T-helper 1 cell treated with Interleukin-12 subunit alpha and Interleukin-12 subunit beta and Interleukin-4 antibody, amounts not matched to agents 30 ng/mL and 1 ng/mL, for 36 hours (primary cell): ENCODE measurements around the gene IL34. TPM values are rescaled to one million over a fixed set of nuclear protein-coding genes. Genes with fewer than 3 reads are reported as not detected.
"Not testable (repeated sequence)": the region's sequence is repeated elsewhere in the genome, so short reads cannot be mapped to it uniquely, and the experiment has no call there.

Experiments
- intact Hi-C: fragments of 100-400 bp; cut with micrococcal nuclease; formaldehyde crosslinking; loops from one replicate; pipeline ENCODE4 v1.15.1; 2024
- total RNA-seq: library from RNA; stranded (reverse); gene quantifications from 2 replicates; pipeline ENCODE4 v1.2.3, GENCODE V29; 2022

The IL34 gene
- 0.24 TPM in 1 of 2 replicates, not detected in the other for total RNA-seq

- intact Hi-C loops = no loop called here
These were observed at the start of gene IL34 for GRCh38 chr16:70646260-70647241. TSS of gene IL34 (plus strand) at chr16:70646559. CDS start at chr16:70646948, 389 bp downstream.

- intact Hi-C loops = no loop called here
These were observed 49.1 kb upstream of the IL34 start for GRCh38 chr16:70597135-70597835.

DNA sequence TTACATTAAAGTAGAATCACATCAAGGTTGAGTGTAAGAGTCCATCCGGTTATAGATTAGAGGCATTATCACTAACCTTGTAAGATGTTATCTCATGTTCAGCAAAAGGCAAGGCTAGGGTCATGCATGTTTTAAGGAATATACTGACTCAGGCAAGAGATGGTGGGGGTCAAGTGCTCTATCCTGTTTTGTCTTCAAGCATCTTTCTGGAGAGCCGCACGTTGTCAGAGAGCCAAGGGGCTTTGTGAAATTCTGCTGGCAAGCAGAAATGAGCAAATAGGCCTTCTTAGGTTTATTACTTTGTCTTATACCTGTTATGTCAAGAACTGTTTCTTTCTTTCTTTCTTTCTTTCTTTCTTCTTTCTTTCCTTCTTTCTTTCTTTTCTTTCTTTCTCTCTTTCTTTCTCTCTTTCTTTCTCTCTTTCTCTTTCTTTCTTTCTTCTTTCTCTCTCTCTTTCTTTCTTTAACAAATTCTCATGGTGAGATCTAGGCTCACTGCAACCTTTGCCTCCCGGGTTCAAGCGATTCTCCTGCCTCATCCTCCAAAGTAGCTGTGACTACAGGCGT is 47.3 kb upstream of the IL34 start:
- intact Hi-C loops = no loop called here

DNA sequence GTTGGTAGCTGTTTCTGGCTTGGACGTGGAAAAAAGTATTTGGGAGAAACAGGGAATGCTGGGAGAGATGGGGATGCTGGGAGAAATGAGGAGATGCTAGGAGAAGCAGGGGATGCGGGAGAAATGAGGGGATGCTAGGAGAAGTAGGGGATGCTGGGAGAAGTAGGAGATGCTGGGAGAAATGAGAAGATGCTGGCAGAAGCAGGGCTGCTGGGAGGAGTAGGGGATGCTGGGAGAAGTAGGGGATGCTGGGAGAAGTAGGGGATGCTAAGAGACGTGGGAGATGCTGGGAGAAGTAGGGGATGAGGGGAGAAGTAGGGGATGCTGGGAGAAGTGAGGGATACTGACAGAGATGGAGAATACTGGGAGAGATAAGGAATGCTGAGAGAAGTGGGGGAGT is 45.6 kb upstream of the IL34 start:
- intact Hi-C loops = no loop called here

- intact Hi-C loops = no loop called here
These were observed 44.5 kb upstream of the IL34 start for GRCh38 chr16:70601576-70602575.

DNA sequence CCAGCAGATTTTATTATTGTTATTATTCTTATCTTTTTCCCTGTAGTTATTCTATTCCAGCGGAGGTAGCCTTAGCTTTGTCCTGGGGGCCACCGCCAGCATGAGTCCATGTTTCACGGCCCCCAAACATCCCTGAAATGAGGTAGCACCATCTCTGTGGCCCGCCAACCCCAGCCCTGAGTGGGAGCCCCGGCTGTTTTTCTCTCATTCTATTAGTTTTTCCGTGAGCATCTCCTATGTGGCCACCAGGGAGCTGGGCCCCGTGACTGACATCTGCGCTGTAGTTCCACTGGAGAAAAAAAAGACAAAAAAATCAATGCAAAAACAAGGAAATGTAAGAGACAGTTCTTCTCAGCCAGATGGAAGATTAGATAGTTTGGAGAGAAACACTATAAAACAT is 43.5 kb upstream of the IL34 start:
- intact Hi-C loops = no loop called here

DNA sequence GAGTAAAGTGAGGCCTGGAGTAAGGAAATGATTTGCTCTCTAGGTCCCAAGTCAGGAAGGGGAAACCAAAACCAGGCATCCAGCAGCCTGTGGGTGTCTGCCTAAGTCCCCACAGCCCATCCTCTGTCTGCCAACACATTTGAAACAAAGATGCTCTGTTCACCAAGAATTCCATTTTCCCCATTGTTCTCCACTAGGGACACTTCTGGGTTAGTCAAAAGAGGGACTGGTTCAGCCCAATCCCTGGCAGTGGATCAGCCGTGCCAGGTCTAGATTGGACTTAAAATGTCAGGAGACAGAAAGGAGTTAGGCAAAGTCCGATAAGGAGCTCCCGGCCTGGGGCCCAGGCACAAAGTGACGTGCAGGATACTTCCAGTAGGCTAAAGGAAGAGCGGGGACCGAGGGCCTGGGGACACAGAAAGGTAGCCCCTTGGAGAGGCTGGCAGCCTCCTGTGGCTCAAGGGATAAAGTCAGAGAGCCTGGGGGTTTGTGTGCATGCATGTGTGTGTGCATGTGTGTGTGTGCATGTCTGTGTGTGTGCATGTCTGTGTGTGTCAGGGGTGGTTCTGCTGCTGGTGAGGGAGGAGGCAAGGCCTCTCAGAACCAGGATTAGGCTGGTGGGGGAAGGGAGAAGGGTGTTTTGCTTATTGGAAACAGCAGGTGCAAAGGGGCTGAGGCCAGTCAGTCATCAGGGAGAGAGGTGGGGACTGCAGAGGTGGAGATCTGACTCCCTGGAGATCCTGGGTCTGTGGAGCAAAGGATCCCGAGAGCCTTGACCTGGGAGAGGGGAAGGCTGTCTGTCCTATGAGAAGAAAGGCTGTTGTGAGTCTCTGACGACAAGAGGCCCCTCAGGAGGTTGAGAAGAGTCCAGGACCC is 41.7 kb upstream of the IL34 start:
- intact Hi-C loops = no loop called here

DNA sequence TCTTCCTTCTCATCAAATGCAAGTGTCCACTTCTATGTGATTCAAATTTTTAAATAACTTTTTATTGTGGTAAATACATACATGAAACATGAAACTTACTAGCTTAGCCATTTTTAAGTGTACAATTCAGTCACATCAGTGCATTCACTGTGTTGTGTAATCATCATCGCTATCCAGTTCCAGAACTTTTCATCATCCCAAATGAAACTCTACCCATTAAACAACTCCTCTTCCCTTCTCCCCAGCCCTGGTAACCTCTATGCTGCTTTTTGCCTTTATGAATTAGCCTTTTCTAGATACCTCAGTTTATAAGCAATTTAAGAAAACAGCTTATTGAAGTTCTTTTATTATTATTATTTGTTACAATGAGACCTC is 41.1 kb upstream of the IL34 start:
- intact Hi-C loops = no loop called here

- intact Hi-C loops = no loop called here
These were observed 37.8 kb upstream of the IL34 start for GRCh38 chr16:70608521-70608920.

DNA sequence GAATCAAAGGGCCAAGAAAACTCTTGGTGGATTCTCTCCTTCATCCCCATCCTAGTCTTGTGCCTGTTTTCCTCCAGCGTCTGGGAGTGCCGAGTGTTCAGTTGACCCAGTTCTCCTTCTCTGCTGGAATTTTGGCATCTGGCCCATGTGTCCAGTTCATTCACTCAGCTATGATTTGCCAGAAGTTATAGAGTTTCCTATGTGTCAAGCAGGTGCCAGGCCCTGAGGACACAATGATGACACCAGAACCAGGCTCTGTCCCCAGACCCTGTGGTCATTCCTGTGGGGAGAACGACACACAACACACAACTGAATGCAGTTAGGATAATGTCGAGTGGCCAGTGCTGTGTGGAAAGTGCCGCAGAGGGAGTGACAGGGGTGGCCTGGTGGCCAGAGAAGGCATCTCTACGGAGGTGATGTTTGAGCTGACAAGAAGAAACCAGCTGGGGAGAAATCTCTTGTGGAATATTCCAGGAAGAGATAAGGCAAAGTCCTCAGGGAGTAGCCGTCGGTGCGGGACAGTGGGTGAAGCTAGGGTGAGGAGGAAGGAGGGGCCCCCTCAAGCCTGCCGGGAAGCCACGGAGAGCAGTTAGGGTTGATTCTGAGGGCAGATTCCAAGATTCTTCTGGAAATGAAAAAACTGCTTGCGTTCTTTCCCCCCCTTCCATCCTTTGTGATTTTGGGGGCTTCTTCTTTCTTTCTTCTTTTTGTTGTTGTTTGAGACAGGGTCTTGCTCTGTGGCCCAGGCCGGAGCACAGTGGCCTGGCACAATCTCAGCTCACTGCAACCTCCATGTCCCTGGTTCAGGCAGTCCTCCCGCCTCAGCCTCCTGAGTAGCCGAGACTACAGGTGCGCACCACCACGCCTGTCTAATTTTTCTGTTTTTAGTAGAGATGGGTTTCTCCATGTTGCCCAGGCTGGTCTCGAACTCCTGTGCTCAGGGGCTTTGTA is 35.8 kb upstream of the IL34 start:
- intact Hi-C loops = no loop called here

- intact Hi-C loops = no loop called here
These were observed 35.1 kb upstream of the IL34 start for GRCh38 chr16:70611224-70611598.

GRCh38 chr16:70611785-70612303 is 34.5 kb upstream of the IL34 start:
- intact Hi-C loops = no loop called here

DNA sequence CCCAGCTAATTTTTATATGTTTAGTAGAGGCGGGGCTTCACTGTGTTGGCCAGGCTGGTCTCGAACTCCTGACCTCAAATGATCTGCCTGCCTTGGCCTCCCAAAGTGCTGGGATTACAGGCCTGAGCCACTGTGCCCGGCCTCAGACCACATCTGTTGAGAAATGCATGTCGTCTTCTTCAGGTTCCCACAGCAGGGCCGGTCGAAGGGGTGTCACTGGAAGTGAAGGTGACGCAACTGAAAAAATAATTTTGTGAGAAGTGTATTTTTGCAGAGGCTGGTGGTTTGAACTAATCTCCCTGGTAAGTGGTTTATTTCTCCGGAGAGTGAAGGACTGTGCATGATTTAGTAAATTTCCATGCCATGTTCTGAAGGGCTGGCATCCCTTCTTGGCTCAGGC is 33.4 kb upstream of the IL34 start:
- intact Hi-C loops = no loop called here

DNA sequence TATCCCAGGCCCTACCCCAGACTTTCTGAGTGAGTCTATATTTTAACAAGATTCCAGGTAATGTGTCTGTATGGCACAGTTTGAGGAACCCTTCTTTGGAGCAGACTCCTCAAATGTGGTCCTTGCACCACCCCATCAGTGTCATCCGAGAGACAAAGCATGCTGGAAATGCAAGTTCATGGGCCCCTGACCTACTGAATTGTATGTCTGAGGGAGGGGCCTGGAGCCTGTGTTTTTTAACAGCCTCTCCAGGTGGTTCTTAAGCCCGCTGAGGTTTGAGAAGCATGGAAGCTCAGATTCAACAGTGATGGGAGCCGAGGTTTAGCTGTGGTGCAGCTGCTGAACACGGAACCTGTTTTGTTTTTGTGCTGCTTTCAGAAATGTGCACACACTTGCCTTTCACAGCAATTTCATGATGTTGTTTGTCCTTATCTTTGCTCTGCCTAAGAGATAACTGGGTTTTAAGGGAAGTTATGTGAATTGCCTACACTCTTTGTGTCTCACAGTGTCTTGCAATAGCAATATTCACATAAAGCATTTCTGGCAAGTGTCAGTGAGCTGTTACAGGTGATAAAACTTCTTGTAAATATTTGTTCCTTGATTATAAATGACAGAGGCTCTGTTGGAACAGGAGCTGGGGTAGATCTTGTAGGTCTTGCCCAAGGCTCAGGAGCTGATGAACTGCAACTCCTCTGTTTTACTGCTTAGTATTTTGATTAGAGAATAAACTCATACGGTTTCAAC is 32.0 kb upstream of the IL34 start:
- intact Hi-C loops = no loop called here

GRCh38 chr16:70615945-70616344 is 30.4 kb upstream of the IL34 start:
- intact Hi-C loops = no loop called here

DNA sequence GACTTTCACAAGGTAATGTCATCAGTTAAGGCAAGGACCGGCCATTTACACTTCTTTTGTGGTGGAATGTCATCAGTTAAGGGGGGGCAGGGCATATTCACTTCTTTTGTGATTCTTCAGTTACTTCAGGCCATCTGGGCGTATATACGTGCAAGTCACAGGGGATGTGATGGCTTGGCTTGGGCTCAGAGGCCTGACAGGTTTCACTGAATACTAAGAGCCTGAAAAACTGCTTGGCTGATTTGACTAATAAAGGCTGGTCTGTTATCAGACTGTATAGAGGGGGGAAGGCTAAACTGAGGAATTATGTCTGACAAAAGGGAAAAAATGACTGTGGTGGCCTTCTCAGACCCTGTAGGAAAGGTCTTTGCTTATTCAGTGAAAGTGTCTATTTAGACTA is 24.5 kb upstream of the IL34 start:
- intact Hi-C loops = not testable (repeated sequence)

GRCh38 chr16:70627696-70628095 is 18.7 kb upstream of the IL34 start:
- intact Hi-C loops = no loop called here
